Measurements from ENCODE around the gene MT1M.

Gene MT1M

DNA sequence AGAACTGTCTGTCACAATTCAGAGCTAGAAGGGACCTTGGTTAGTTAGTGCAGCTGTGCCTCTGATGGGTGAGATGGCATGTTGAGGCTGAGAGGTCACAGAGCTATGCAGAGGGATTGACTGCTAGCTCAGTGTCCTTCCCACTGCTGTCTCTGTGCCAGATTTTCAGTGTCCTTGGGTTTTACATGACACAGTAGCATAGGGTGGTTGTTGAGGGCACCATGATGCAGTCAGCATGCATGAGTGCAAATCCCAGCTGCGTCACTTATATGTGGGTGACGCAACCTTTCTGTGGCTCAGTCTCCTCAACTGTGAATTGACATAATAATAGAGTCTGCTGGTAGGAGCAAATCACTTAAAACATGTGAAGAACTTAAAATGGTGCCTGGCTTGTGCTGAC lies 8.7 kb downstream of the MT1M start:
- TF ChIP-seq, protein P1, sequence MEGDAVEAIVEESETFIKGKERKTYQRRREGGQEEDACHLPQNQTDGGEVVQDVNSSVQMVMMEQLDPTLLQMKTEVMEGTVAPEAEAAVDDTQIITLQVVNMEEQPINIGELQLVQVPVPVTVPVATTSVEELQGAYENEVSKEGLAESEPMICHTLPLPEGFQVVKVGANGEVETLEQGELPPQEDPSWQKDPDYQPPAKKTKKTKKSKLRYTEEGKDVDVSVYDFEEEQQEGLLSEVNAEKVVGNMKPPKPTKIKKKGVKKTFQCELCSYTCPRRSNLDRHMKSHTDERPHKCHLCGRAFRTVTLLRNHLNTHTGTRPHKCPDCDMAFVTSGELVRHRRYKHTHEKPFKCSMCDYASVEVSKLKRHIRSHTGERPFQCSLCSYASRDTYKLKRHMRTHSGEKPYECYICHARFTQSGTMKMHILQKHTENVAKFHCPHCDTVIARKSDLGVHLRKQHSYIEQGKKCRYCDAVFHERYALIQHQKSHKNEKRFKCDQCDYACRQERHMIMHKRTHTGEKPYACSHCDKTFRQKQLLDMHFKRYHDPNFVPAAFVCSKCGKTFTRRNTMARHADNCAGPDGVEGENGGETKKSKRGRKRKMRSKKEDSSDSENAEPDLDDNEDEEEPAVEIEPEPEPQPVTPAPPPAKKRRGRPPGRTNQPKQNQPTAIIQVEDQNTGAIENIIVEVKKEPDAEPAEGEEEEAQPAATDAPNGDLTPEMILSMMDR (IDR thresholded peaks at IDR 0.05): no peak
- no peak overlapping the region for H3K9ac ChIP-seq
- H3K4me1 ChIP-seq: peaks cover 4% of the 10 kb centered on the region
- H3K79me2 ChIP-seq: no peaks in the 10 kb centered on the region
- no peak overlapping the region for H3K4me2 ChIP-seq (ENCODE audit: low read length)
- H2AFZ ChIP-seq: no peak overlapping the region
- H3K9me3 ChIP-seq (ENCODE audit: control insufficient read depth, low read length): no peaks in the 10 kb centered on the region
- no peaks in the 10 kb centered on the region for H3K27me3 ChIP-seq (ENCODE audit: control insufficient read depth, insufficient read depth, low read length)
- H3K36me3 ChIP-seq (ENCODE audit: control insufficient read depth, insufficient read depth, low read length): no peaks in the 10 kb centered on the region
- no peak overlapping the region for H3K27ac ChIP-seq
- H3K4me3 ChIP-seq (ENCODE audit: low read depth, low read length): no peak overlapping the region

DNA sequence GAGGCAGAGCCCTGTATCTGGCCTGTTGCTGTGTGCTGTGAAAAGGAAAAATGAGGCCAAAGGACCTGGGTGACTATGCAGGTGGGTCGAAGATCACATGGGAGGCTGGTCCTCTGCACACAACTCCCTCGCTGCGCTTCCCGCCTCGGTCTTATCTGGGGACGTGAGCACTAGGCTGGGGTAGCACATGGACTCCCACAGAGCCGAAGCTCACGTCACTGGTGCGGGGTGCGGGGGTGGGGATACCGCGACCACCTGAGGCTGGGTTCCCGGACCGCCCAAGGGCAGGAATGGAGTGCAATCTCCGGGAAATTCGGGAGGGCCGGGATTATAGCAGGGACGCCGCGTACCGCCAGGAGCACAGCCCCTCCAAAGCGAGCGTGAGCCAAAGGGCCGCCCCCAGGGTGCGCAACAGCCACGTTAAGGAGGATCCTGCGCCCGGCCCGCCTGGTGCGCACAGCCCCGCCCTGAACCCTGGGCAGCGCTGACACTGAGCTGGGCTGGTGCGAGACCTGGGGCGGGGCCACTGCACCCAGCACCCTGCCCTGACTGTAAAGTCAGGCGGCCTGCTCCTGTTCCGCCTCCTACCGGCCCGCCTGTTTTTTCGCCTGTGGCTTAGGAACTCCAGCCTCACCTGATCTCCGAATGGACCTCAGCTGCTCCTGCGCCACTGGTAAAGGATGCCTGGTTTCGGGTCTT lies 10.8 kb downstream of the MT1M start:
- peak overlapping the region; percentile 11 for H3K4me3 ChIP-seq (ENCODE audit: low read depth, low read length)
- peak overlapping the region; percentile 64 for H3K4me2 ChIP-seq (ENCODE audit: low read length)
- H3K27me3 ChIP-seq (ENCODE audit: control insufficient read depth, insufficient read depth, low read length): no peaks in the 10 kb centered on the region
- TF ChIP-seq, protein P1 (IDR thresholded peaks at IDR 0.05): peak; percentile 56
- H3K27ac ChIP-seq: no peak overlapping the region
- no peaks in the 10 kb centered on the region for H3K79me2 ChIP-seq
- H3K9ac ChIP-seq: no peak overlapping the region
- peak overlapping the region; percentile 48 for H2AFZ ChIP-seq
- H3K36me3 ChIP-seq (ENCODE audit: control insufficient read depth, insufficient read depth, low read length): no peaks in the 10 kb centered on the region
- H3K9me3 ChIP-seq (ENCODE audit: control insufficient read depth, low read length): no peaks in the 10 kb centered on the region
- peaks cover 4% of the 10 kb centered on the region for H3K4me1 ChIP-seq

DNA sequence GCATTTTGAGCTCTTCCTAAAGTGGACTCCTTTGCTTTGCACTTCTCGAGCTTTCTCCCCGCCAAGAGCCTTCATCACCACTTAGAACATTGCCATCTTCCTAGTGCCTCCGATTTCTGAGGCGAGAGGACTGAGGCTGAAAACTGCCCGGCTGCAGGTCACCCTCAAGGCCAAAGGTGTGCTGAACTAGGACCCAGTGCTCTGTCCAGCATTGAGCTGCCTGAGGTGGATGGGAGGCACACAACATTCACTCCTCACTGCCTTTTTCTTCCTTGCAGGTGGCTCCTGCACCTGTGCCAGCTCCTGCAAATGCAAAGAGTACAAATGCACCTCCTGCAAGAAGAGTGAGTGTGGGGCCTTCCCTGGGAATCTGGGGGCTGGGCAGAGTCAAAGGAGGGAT lies 11.4 kb downstream of the MT1M start:
- Histone ChIP-seq H3K27me3 (ENCODE audit: control insufficient read depth, insufficient read depth, low read length) (no peaks in the 10 kb centered on the region), H3K4me3 (ENCODE audit: low read depth, low read length) (peak overlapping the region; percentile 11), H3K9ac (no peak overlapping the region), H3K36me3 (ENCODE audit: control insufficient read depth, insufficient read depth, low read length) (no peaks in the 10 kb centered on the region), H2AFZ (peak overlapping the region; percentile 48), H3K79me2 (no peaks in the 10 kb centered on the region), H3K27ac (no peak overlapping the region), H3K4me1 (peaks cover 4% of the 10 kb centered on the region), H3K9me3 (ENCODE audit: control insufficient read depth, low read length) (no peaks in the 10 kb centered on the region), H3K4me2 (ENCODE audit: low read length) (peak overlapping the region; percentile 64)
- TF ChIP-seq, protein P1 (IDR thresholded peaks at IDR 0.05): no peak

DNA sequence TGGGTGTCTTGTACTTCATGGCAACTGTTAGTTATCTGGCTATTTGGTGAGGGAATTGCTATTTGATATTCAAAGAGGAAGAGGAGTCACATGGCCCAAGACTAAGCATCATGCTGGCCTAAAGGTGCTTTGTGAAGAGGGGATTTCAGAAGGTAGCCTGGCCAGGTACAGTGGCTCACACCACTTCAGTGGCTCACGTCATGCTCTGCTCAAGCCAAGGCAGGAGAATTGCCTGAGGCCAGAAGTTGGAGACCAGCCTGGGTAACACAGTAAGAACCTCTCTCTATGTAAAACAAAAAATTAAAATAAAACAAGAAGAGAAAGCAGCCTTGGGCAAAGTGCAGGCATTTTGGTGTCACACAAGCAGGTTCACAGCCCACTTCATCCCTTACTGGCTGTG lies 12.9 kb downstream of the MT1M start:
- no peaks in the 10 kb centered on the region for H3K79me2 ChIP-seq
- no peaks in the 10 kb centered on the region for H3K27me3 ChIP-seq (ENCODE audit: control insufficient read depth, insufficient read depth, low read length)
- H3K4me2 ChIP-seq (ENCODE audit: low read length): no peak overlapping the region
- H3K27ac ChIP-seq: no peak overlapping the region
- no peak overlapping the region for H3K4me3 ChIP-seq (ENCODE audit: low read depth, low read length)
- H3K36me3 ChIP-seq (ENCODE audit: control insufficient read depth, insufficient read depth, low read length): no peaks in the 10 kb centered on the region
- no peaks in the 10 kb centered on the region for H3K9me3 ChIP-seq (ENCODE audit: control insufficient read depth, low read length)
- H3K9ac ChIP-seq: no peak overlapping the region
- no peak overlapping the region for H2AFZ ChIP-seq
- H3K4me1 ChIP-seq: peaks cover 4% of the 10 kb centered on the region
- TF ChIP-seq, protein P1 (IDR thresholded peaks at IDR 0.05): no peak

DNA sequence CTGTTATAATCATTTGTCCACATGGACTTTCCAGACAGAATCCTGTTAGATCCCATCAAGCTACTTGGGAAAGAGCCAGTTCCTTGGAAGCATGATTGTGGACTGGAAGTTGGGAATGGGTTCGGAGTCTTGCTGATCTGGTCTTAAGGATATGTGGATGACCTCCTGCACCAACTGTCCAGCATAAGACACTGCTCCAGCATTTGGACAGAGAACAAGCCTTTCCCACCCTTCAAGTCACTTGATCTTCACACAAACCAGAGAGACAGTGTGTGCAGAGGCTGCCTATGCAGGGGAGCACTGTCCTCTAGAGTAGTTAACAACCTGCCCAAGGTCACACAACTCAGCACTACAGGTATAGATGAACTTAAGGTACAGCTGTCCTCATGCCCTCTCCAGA lies 13.4 kb downstream of the MT1M start:
- Histone ChIP-seq H2AFZ (no peak overlapping the region), H3K36me3 (ENCODE audit: control insufficient read depth, insufficient read depth, low read length) (no peaks in the 10 kb centered on the region), H3K4me1 (peaks cover 4% of the 10 kb centered on the region), H3K4me2 (ENCODE audit: low read length) (no peak overlapping the region), H3K9me3 (ENCODE audit: control insufficient read depth, low read length) (no peaks in the 10 kb centered on the region), H3K79me2 (no peaks in the 10 kb centered on the region), H3K4me3 (ENCODE audit: low read depth, low read length) (no peak overlapping the region), H3K27me3 (ENCODE audit: control insufficient read depth, insufficient read depth, low read length) (no peaks in the 10 kb centered on the region), H3K9ac (no peak overlapping the region), H3K27ac (no peak overlapping the region)
- TF ChIP-seq, protein P1 (IDR thresholded peaks at IDR 0.05): no peak

All from parathyroid adenoma (tissue), 2 donors.